ENCODE measurements around the gene CUL5. TPM values are rescaled to one million over a fixed set of nuclear protein-coding genes. Genes with fewer than 3 reads are reported as not detected.

The CUL5 gene
- polyA plus RNA-seq, 2 of the 4 experiments (the other 2 are of a cell fraction): 9.7 to 24.3 TPM

DNA sequence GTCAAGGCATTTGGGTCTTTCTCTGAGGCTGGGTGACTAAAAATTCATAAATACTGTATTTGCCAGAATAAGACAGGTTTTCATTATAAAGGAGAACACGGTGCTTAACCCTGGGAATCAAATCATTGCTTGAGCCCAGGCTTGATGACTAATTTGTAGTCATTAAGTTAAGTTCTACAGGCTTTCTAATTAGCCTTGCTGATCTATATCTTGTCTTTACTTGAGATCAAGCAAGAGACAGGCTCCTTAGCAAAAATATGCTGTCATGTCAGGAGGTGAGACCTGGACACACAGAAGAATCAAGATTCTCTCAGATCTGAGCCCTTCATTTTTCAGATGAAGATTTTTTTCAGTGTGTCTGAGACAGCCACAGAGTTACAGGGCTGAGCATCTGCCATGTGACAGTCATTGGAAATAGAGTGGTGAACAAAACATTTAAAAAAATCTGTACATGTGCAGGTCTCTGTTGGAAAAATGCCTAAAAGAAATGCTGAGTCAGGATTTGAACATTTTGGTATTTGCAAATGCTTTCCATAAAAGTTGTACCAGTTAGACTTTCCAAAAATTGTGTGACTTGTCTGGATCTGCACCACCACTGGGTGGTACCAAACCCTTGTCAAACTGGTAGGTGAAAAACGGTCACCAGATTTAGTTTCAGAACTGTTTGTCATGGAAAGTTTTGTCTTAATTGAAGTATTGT lies 127.3 kb downstream of the CUL5 start:
- Histone ChIP-seq H3K9me3 (no peaks in the 10 kb centered on the region), H3K27ac (no peak overlapping the region), H3K4me2 (no peak overlapping the region), H3K4me3 (no peak overlapping the region), H3K4me1 (peaks cover 6% of the 10 kb centered on the region; the same call in 2 of the 3 replicates)
- CTCF ChIA-PET: no interaction called here
- no peak for FAIRE-seq
- peak in 1 of 2 experiments; percentile 8 for DNase-seq (ENCODE audit: low read depth in 1 of 2, low spot score in 1 of 2)
- no peak for TF ChIP-seq POLR2A (IDR thresholded peaks at IDR 0.05; ENCODE audit: low read length)
- TF ChIP-seq ZFP36 (IDR thresholded peaks at IDR 0.05; ENCODE audit: borderline replicate concordance, partially characterized antibody): no peak
- no peak for TF ChIP-seq TP53 (CRISPR knock-in tag; IDR thresholded peaks at IDR 0.05)
- TF ChIP-seq CBX8 (IDR thresholded peaks at IDR 0.05): no peak
- TF ChIP-seq CHD2 (IDR thresholded peaks at IDR 0.05; ENCODE audit: low read length, partially characterized antibody): no peak
- TF ChIP-seq HOXB5 (CRISPR knock-in tag; IDR thresholded peaks at IDR 0.05): no peak
- no peak for TF ChIP-seq FOSB (CRISPR knock-in tag; IDR thresholded peaks at IDR 0.05)
- peak; percentile 96 for TF ChIP-seq MAFK (IDR thresholded peaks at IDR 0.05; ENCODE audit: partially characterized antibody)
- TF ChIP-seq ZNF302 (CRISPR knock-in tag; IDR thresholded peaks at IDR 0.05): no peak
- TF ChIP-seq RCOR1 (IDR thresholded peaks at IDR 0.05; ENCODE audit: low read depth, low read length): no peak
- no peak for TF ChIP-seq HEYL (CRISPR knock-in tag; IDR thresholded peaks at IDR 0.05)
- no peak for TF ChIP-seq SREBF2 (IDR thresholded peaks at IDR 0.05)
- TF ChIP-seq EHMT2 (IDR thresholded peaks at IDR 0.05; ENCODE audit: low read depth): no peak
- 0 out of 3 replicates have a peak, but pooled peaks have one; percentile 11 for TF ChIP-seq CTCF (IDR thresholded peaks at IDR 0.05)
- TF ChIP-seq POLR2AphosphoS2 (conservative IDR thresholded peaks at IDR 0.05; ENCODE audit: low read length): no peak
- TF ChIP-seq NR3C1 (IDR thresholded peaks at IDR 0.05): no peak
- 0 out of 6 replicates have a peak, but pooled peaks of 1 of the 2 experiments have one; percentile 19 for ATAC-seq
- POLR2A ChIA-PET: no interaction called here
- WGBS (ENCODE audit: missing lambda C conversion rate): 81% methylated on average over 2 of the region's 2 CpGs

- FAIRE-seq (no peak), DNase-seq (ENCODE audit: low read depth in 1 of 2, low spot score in 1 of 2) (no peak), ATAC-seq (no peak)
- Histone ChIP-seq H3K27ac (no peak overlapping the region), H3K4me3 (no peak overlapping the region), H3K4me2 (no peak overlapping the region), H3K9me3 (no peaks in the 10 kb centered on the region), H3K4me1 (peaks cover 6% of the 10 kb centered on the region; the same call in 2 of the 3 replicates)
- POLR2A ChIA-PET: no interaction called here
- WGBS (ENCODE audit: missing lambda C conversion rate): 81% methylated on average over 1 of the region's 1 CpG
- CTCF ChIA-PET: interaction anchor here (1.0 kb wide), 1 partner anchor 136 kb away, joined by 3 read pairs; no protein-coding TSS in a partner anchor
- no peak for TF ChIP-seq EP300 (IDR thresholded peaks at IDR 0.05)
- TF ChIP-seq, protein P1, sequence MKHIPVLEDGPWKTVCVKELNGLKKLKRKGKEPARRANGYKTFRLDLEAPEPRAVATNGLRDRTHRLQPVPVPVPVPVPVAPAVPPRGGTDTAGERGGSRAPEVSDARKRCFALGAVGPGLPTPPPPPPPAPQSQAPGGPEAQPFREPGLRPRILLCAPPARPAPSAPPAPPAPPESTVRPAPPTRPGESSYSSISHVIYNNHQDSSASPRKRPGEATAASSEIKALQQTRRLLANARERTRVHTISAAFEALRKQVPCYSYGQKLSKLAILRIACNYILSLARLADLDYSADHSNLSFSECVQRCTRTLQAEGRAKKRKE (CRISPR knock-in tag; IDR thresholded peaks at IDR 0.05; ENCODE audit: low read depth): no peak
- TF ChIP-seq, protein P2, sequence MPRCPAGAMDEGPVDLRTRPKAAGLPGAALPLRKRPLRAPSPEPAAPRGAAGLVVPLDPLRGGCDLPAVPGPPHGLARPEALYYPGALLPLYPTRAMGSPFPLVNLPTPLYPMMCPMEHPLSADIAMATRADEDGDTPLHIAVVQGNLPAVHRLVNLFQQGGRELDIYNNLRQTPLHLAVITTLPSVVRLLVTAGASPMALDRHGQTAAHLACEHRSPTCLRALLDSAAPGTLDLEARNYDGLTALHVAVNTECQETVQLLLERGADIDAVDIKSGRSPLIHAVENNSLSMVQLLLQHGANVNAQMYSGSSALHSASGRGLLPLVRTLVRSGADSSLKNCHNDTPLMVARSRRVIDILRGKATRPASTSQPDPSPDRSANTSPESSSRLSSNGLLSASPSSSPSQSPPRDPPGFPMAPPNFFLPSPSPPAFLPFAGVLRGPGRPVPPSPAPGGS (IDR thresholded peaks at IDR 0.05): no peak
- TF ChIP-seq, protein P3, sequence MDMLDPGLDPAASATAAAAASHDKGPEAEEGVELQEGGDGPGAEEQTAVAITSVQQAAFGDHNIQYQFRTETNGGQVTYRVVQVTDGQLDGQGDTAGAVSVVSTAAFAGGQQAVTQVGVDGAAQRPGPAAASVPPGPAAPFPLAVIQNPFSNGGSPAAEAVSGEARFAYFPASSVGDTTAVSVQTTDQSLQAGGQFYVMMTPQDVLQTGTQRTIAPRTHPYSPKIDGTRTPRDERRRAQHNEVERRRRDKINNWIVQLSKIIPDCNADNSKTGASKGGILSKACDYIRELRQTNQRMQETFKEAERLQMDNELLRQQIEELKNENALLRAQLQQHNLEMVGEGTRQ (IDR thresholded peaks at IDR 0.05): no peak
- TF ChIP-seq ELK1 (IDR thresholded peaks at IDR 0.05; ENCODE audit: low read depth, low read length): no peak
- TF ChIP-seq KDM1A (IDR thresholded peaks at IDR 0.05; ENCODE audit: low read depth): no peak
Measured at GRCh38 chr11:108137212-108137611, 128.5 kb downstream of the CUL5 start.

Measured in A549 (cell line).